ENCODE data around the gene SEMA3G. TPM values are rescaled to one million over a fixed set of nuclear protein-coding genes. Genes with fewer than 3 reads are reported as not detected.

Gene SEMA3G
- total RNA-seq, 4 donors from 2014 or later, result 3.7 to 18.6 (median 11.5) TPM

GRCh38 chr3:52397676-52398399, 47.1 kb downstream of the SEMA3G start:
- no peak for DNase-seq
- no peaks in the 10 kb centered on the region for H3K4me1 ChIP-seq
- H3K36me3 ChIP-seq, result peaks cover 19 to 20% of the 10 kb centered on the region in 2 donors
- no peak for TF ChIP-seq POLR2A (IDR thresholded peaks at IDR 0.05)
- no peak for TF ChIP-seq CTCF (IDR thresholded peaks at IDR 0.05)
- H3K27me3 ChIP-seq, result no peaks in the 10 kb centered on the region
- intact Hi-C loops (cut with DNase I), result no loop called here
- H3K27ac ChIP-seq, result no peak overlapping the region
- WGBS, 2 donors, result 75 to 80% methylated on average over 11 to 12 of the region's 13 CpGs
- no peak overlapping the region for H3K4me3 ChIP-seq (replicated peaks in 1 of 3)
- no peaks in the 10 kb centered on the region for H3K9me3 ChIP-seq

GRCh38 chr3:52396907-52397591, 47.9 kb downstream of the SEMA3G start:
- H3K36me3 ChIP-seq, result peaks cover 11 to 13% of the 10 kb centered on the region in 2 donors

GRCh38 chr3:52396011-52396906, 48.6 kb downstream of the SEMA3G start:
- Histone ChIP-seq H3K4me1 (no peaks in the 10 kb centered on the region), H3K4me3 (replicated peaks in 1 of 3) (no peak overlapping the region), H3K27me3 (no peaks in the 10 kb centered on the region), H3K27ac (no peak overlapping the region), H3K36me3 (peaks cover 3 to 5% of the 10 kb centered on the region in 2 donors), H3K9me3 (no peaks in the 10 kb centered on the region)
- intact Hi-C loops (cut with DNase I), result no loop called here
- no peak for DNase-seq
- 92 to 94% methylated on average over 16 to 22 of the region's 25 CpGs for WGBS, 2 donors
- TF ChIP-seq POLR2A (IDR thresholded peaks at IDR 0.05) (no peak), CTCF (IDR thresholded peaks at IDR 0.05) (no peak)

More at GRCh38 chr3:52396907-52397591, 47.9 kb downstream of the SEMA3G start:
- intact Hi-C loops (cut with DNase I), result no loop called here
- DNase-seq, result no peak
- no peaks in the 10 kb centered on the region for H3K4me1 ChIP-seq
- no peak overlapping the region for H3K4me3 ChIP-seq (replicated peaks in 1 of 3)
- H3K9me3 ChIP-seq, result no peaks in the 10 kb centered on the region
- 84 to 100% methylated on average over 2 to 10 of the region's 10 CpGs for WGBS, 2 donors
- no peak overlapping the region for H3K27ac ChIP-seq
- H3K27me3 ChIP-seq, result no peaks in the 10 kb centered on the region
- TF ChIP-seq CTCF (IDR thresholded peaks at IDR 0.05) (no peak), POLR2A (IDR thresholded peaks at IDR 0.05) (no peak)

- intact Hi-C loops (cut with DNase I), result no loop called here
Measured at GRCh38 chr3:52395503-52395865, 49.4 kb downstream of the SEMA3G start.

More at GRCh38 chr3:52395503-52395865, 49.4 kb downstream of the SEMA3G start:
- TF ChIP-seq CTCF (IDR thresholded peaks at IDR 0.05) (no peak), POLR2A (IDR thresholded peaks at IDR 0.05) (no peak)
- H3K27ac ChIP-seq, result no peak overlapping the region
- H3K36me3 ChIP-seq, result peaks cover 0 to 4% of the 10 kb centered on the region in 2 donors
- no peak for DNase-seq
- no peak overlapping the region for H3K4me3 ChIP-seq (replicated peaks in 1 of 3)
- WGBS, 2 donors, result 55 to 77% methylated on average over 7 to 8 of the region's 8 CpGs
- H3K4me1 ChIP-seq, result no peaks in the 10 kb centered on the region
- no peaks in the 10 kb centered on the region for H3K27me3 ChIP-seq
- no peaks in the 10 kb centered on the region for H3K9me3 ChIP-seq

Data from thyroid gland (tissue), 4 donors.